ENCODE data around the gene IQGAP1.

DNA sequence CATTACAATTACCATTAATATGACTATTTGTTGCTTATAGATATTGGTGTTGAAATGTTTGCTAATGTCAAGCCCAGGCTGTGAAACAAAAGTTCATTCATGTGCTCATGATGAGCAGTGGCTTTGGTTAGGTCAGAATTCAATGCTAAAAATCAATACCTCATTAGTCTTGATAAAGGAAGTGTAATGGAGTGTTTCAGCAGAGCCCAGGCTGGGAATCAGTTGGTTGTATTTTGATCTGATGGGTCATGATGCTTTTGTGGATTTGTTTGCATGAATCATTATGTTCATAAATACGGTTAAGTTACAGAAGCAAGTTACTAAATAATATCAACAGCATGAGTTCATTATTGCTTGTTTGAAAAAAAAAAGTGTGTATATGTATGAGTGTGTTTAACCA, 49.5 kb upstream of the IQGAP1 start:
- TF ChIP-seq CTCF (IDR thresholded peaks at IDR 0.05) (no peak), POLR2A (IDR thresholded peaks at IDR 0.05) (no peak)
